Endothelial cell of umbilical vein (primary cell): Measurements from ENCODE around the gene ATG7. TPM values are rescaled to one million over a fixed set of nuclear protein-coding genes. Genes with fewer than 3 reads are reported as not detected.

Source experiments
- BruUV-seq: library from RNA; stranded (reverse); fragments of 400-500 nt; replicated peaks from 2 replicates; lab custom pipeline; 2021; lab: Mats Ljungman, UMichigan
- CTCF ChIA-PET: fragments of 300-600, 350-600 bp; sonication (Branson Sonifier 250); formaldehyde crosslinking; loops from one replicate; lab custom pipeline; 2021; ENCODE audit warnings: antibody characterized with exemption, inconsistent platforms; lab: Charles Lee
- POLR2A ChIA-PET: fragments of 300-600, 350-600 bp; sonication (Branson Sonifier 250); formaldehyde crosslinking; loops from one replicate; lab custom pipeline; 2021; ENCODE audit warnings: antibody characterized with exemption, inconsistent platforms; lab: Charles Lee
- DNase-seq: peaks from one replicate; pipeline ENCODE4 v3.0.0-alpha.2; 2011; ENCODE audit warnings: low read depth, low spot score
- FAIRE-seq: peaks from 2 replicates; lab custom pipeline; 2011; peaks lifted over from hg19 to GRCh38; lab: Jason Lieb, UNC
- H2AFZ ChIP-seq: 2 replicates; pipeline ENCODE4 v1.6.0; 2012; ENCODE audit warnings: low read depth, low read length, control low read depth, inconsistent platforms
- H3K27ac ChIP-seq: 2 replicates; pipeline ENCODE4 v1.5.1; 2011; ENCODE audit warnings: low read depth, mild to moderate bottlenecking, control low read depth, low read length, moderate library complexity; ENCODE audit not compliant: insufficient read depth
- H3K27me3 ChIP-seq, 2 experiments: 2 replicates each; pipeline versions ENCODE4 v1.6.0 to v1.6.1; 2011; ENCODE audit warnings: low read length in 2 of 2, mixed read lengths in 1 of 2; ENCODE audit not compliant: control insufficient read depth in 2 of 2, insufficient read depth in 2 of 2
- H3K36me3 ChIP-seq, 2 experiments: 2 replicates in 1 of 2; 3 replicates in 1 of 2; pipeline ENCODE4 v1.5.1; 2011; ENCODE audit warnings: low read length in 2 of 2, mild to moderate bottlenecking in 1 of 2, moderate library complexity in 1 of 2; ENCODE audit not compliant: control insufficient read depth in 2 of 2, insufficient read depth in 2 of 2; ENCODE audit errors: extremely low read depth in 1 of 2
- H3K4me1 ChIP-seq: 3 replicates; pipeline ENCODE4 v1.5.1; 2011; ENCODE audit warnings: mild to moderate bottlenecking, low read length; ENCODE audit not compliant: control insufficient read depth, insufficient read depth; ENCODE audit errors: extremely low read depth
- H3K4me2 ChIP-seq: 2 replicates; pipeline ENCODE4 v1.6.1; 2011; ENCODE audit warnings: low read length, control low read depth, mixed read lengths; ENCODE audit not compliant: insufficient read depth
- H3K4me3 ChIP-seq, 3 experiments: fragments of 200-600 bp in 1 of 3; sonication (generic), shearing (Covaris generic) in 1 of 3; replicated peaks in 1 of 3; 2 replicates each; pipeline ENCODE4 v1.5.1; 2011 to 2016; ENCODE audit warnings: control low read depth in 3 of 3, low read length in 3 of 3, mild to moderate bottlenecking in 2 of 3, inconsistent platforms in 1 of 3, low read depth in 1 of 3, moderate library complexity in 1 of 3; ENCODE audit not compliant: insufficient read depth in 1 of 3
- H3K79me2 ChIP-seq: 2 replicates; pipeline ENCODE4 v1.6.0; 2012; ENCODE audit warnings: low read length, inconsistent platforms; ENCODE audit not compliant: control insufficient read depth, insufficient read depth
- H3K9ac ChIP-seq: replicated peaks from 2 replicates; pipeline ENCODE3; 2011; ENCODE audit warnings: low read length, control low read depth; ENCODE audit not compliant: insufficient read depth; ENCODE audit errors: extremely low read depth
- H3K9me1 ChIP-seq: replicated peaks from 3 replicates; pipeline ENCODE4 v1.6.0; 2011; ENCODE audit warnings: mild to moderate bottlenecking, low read length; ENCODE audit not compliant: control insufficient read depth, insufficient read depth; ENCODE audit errors: extremely low read depth
- H3K9me3 ChIP-seq: replicated peaks from 2 replicates; pipeline ENCODE4 v1.5.1; 2012; ENCODE audit warnings: low read length, inconsistent platforms; ENCODE audit not compliant: control insufficient read depth, insufficient read depth
- H4K20me1 ChIP-seq: replicated peaks from 2 replicates; pipeline ENCODE3; 2011; ENCODE audit warnings: mild to moderate bottlenecking, low read length; ENCODE audit not compliant: control insufficient read depth, insufficient read depth; ENCODE audit errors: extremely low read depth
- CTCF ChIP-seq, 2 donors: IDR thresholded peaks; 1 replicate in 1 of 2; 2 replicates in 1 of 2; pipeline ENCODE4 v1.5.1; 2011; ENCODE audit warnings: low read length in 2 of 2, mild to moderate bottlenecking in 2 of 2, moderate library complexity in 2 of 2, control low read depth in 1 of 2, inconsistent platforms in 1 of 2, low read depth in 1 of 2; ENCODE audit not compliant: insufficient read depth in 1 of 2; ENCODE audit errors: extremely low read depth in 1 of 2
- EZH2 ChIP-seq: IDR thresholded peaks from 2 replicates; pipeline ENCODE4 v1.6.1; 2012; ENCODE audit warnings: borderline replicate concordance, low read depth, mild to moderate bottlenecking, moderate library complexity, low read length, inconsistent platforms; ENCODE audit not compliant: severe bottlenecking
- FOS ChIP-seq: IDR thresholded peaks from 2 replicates; pipeline ENCODE4 v1.6.1; 2011; ENCODE audit warnings: mild to moderate bottlenecking, low read length, moderate library complexity, borderline replicate concordance; ENCODE audit not compliant: insufficient read depth
- GATA2 ChIP-seq: IDR thresholded peaks from 2 replicates; pipeline ENCODE4 v1.7.0; 2011; ENCODE audit warnings: low read depth, mild to moderate bottlenecking, moderate library complexity, mixed read lengths, low read length; ENCODE audit not compliant: insufficient read length, insufficient read depth
- JUN ChIP-seq: IDR thresholded peaks from 2 replicates; pipeline ENCODE4 v1.6.1; 2011; ENCODE audit warnings: borderline replicate concordance, low read depth; ENCODE audit not compliant: insufficient read length, insufficient read depth
- MAX ChIP-seq: IDR thresholded peaks from 2 replicates; pipeline ENCODE4 v1.6.1; 2011; ENCODE audit not compliant: insufficient read depth, insufficient read length
- MYC ChIP-seq: IDR thresholded peaks from one replicate; pipeline ENCODE4 v1.6.1; 2011; ENCODE audit warnings: mild to moderate bottlenecking, low read depth, low read length
- POLR2A ChIP-seq: IDR thresholded peaks from 2 replicates; pipeline ENCODE4 v1.6.1; 2012; ENCODE audit warnings: low read depth, mild to moderate bottlenecking, control low read depth, low read length
- POLR2AphosphoS5 ChIP-seq: IDR thresholded peaks from 2 replicates; pipeline ENCODE4 v1.6.1; 2012; ENCODE audit warnings: low read depth, mild to moderate bottlenecking, control low read depth, low read length, moderate library complexity; ENCODE audit not compliant: insufficient read depth
- dilution Hi-C: fragments of 300-500 bp; cut with MboI; formaldehyde crosslinking; loops from one replicate; pipeline ENCODE4 v1.15.0; 2019; ENCODE audit warnings: low sequenced_read_pairs; ENCODE audit not compliant: extremely low pct_ligation_motif_present
- intact Hi-C: fragments of 100-400 bp; cut with micrococcal nuclease; formaldehyde crosslinking; loops from one replicate; pipeline ENCODE4 v1.10.0; 2022
- polyA plus RNA-seq, 4 experiments: library from polyadenylated mRNA; depleted of rRNA in 3 of 4; stranded (reverse) in 3 of 4; unstranded in 1 of 4; fragments of >200 nt; gene quantifications; 2 replicates each; pipeline versions ENCODE4 v1.2.1 to v1.2.3, GENCODE V29; 2011 to 2012; ENCODE audit warnings: missing spikeins in 1 of 4
- total RNA-seq: library from RNA; stranded (reverse); gene quantifications from 2 replicates; pipeline ENCODE4 v1.2.3, GENCODE V29; 2021

The ATG7 gene
- total and polyA plus RNA-seq, 2 donors (not counting 3 experiments of a cell fraction or from before 2014, with no cell fraction given), result 30.8 to 48.3 TPM

- Histone ChIP-seq H3K9me3 (no peaks in the 10 kb centered on the region), H3K79me2 (peaks cover 37% of the 10 kb centered on the region), H3K9ac (no peak overlapping the region), H3K36me3 (peaks cover 0 to under 1% of the 10 kb centered on the region in 2 experiments), H3K4me2 (no peak overlapping the region), H3K27me3 (no peaks in the 10 kb centered on the region), H2AFZ (no peak overlapping the region), H3K27ac (no peak overlapping the region), H3K4me1 (peaks cover 23% of the 10 kb centered on the region), H3K9me1 (no peaks in the 10 kb centered on the region), H3K4me3 (no peak overlapping the region), H4K20me1 (no peaks in the 10 kb centered on the region)
- dilution Hi-C loops (no loop called here), intact Hi-C loops (no loop called here)
- no peak for TF ChIP-seq CTCF (IDR thresholded peaks at IDR 0.05; ENCODE audit: extremely low read depth in 1 of 2, insufficient read depth in 1 of 2, low read depth in 1 of 2, low read length in 2 of 2)
- no peak for TF ChIP-seq POLR2AphosphoS5
- no peak for TF ChIP-seq FOS
- no peak for TF ChIP-seq MYC
- TF ChIP-seq JUN, result no peak
- no peak for TF ChIP-seq EZH2
- TF ChIP-seq MAX, result no peak
- TF ChIP-seq GATA2, result no peak
- TF ChIP-seq POLR2A, result no peak
- FAIRE-seq (no peak), DNase-seq (no peak)
- BruUV-seq, result no TSS peak
- POLR2A ChIA-PET, result no interaction called here
- CTCF ChIA-PET, result interaction anchor here (1.5 kb wide), 1 partner anchor 90 kb away, joined by 3 read pairs; no protein-coding TSS in a partner anchor
These were observed 31.7 kb upstream of the ATG7 start for GRCh38 chr3:11240496-11240895.
